Testis (tissue), 3 donors: ENCODE results near the gene KIF25. TPM values are rescaled to one million over a fixed set of nuclear protein-coding genes. Genes with fewer than 3 reads are reported as not detected.

Experiments used
- DNase-seq: peaks from one replicate; pipeline ENCODE4 v3.0.0-alpha.2; 2019
- H3K27ac ChIP-seq, 2 donors: fragments of 200-600 bp; sonication (generic); one replicate each; pipeline ENCODE4 v1.5.1; 2019
- H3K27me3 ChIP-seq: fragments of 200-600 bp; sonication (generic); one replicate; pipeline ENCODE4 v1.5.1; 2019
- H3K36me3 ChIP-seq: fragments of 200-600 bp; sonication (generic); one replicate; pipeline ENCODE4 v1.5.1; 2017; ENCODE audit warnings: low read depth; ENCODE audit errors: missing control alignments
- H3K4me1 ChIP-seq: fragments of 200-600 bp; sonication (generic); one replicate; pipeline ENCODE4 v1.5.1; 2019
- H3K4me3 ChIP-seq, 2 donors: fragments of 200-600 bp; sonication (generic); one replicate each; pipeline ENCODE4 v1.5.1; 2017 to 2019
- H3K9me3 ChIP-seq: fragments of 200-600 bp; sonication (generic); one replicate; pipeline ENCODE4 v1.5.1; 2017
- CTCF ChIP-seq, 3 experiments: fragments of 450-650 bp in 2 of 3; fragments of 200-600 bp in 1 of 3; sonication (generic) in 1 of 3; IDR thresholded peaks; one replicate each; pipeline ENCODE4 v1.5.1; 2016 to 2019; ENCODE audit warnings: antibody characterized with exemption in 3 of 3, mild to moderate bottlenecking in 2 of 3, moderate library complexity in 1 of 3
- POLR2A ChIP-seq: fragments of 450-650 bp; IDR thresholded peaks from one replicate; pipeline ENCODE4 v1.6.1; 2017; ENCODE audit warnings: antibody characterized with exemption, mild to moderate bottlenecking, moderate library complexity
- WGBS, 2 donors: methylation state at CpG; one replicate each; pipeline ENCODE4 v1.1.5; 2018; 5-methylcytosine and 5-hydroxymethylcytosine counted together
- intact Hi-C: fragments of 100-400 bp; cut with DNase I; formaldehyde crosslinking; loops from one replicate; pipeline ENCODE4 v1.15.1; 2023; ENCODE audit warnings: low total_unique reads
- polyA plus RNA-seq: library from polyadenylated mRNA; stranded (reverse); fragments of 350-450 nt; fragmentation: Illumina TruSeq; extraction: RNeasy Lipid Tissue Mini Kit (QIAGEN cat#74804); gene quantifications from one replicate; pipeline ENCODE4 v1.2.3, GENCODE V29; 2014; ENCODE audit warnings: low read depth, low replicate concordance; ENCODE audit not compliant: insufficient read depth
- total RNA-seq, 2 donors: library from RNA; depleted of rRNA; stranded (reverse); fragments of >200 nt; gene quantifications; one replicate each; pipeline ENCODE4 v1.2.3, GENCODE V29; 2016

The KIF25 gene
- total and polyA plus RNA-seq, 3 donors from 2014 or later: 1.1 to 5.0 (median 1.6) TPM

- Histone ChIP-seq H3K4me1 (peaks cover 11% of the 10 kb centered on the region), H3K9me3 (no peaks in the 10 kb centered on the region), H3K27me3 (no peaks in the 10 kb centered on the region), H3K4me3 (no peak overlapping the region), H3K27ac (no peak overlapping the region), H3K36me3 (no peaks in the 10 kb centered on the region)
- no peak for TF ChIP-seq CTCF (IDR thresholded peaks at IDR 0.05)
- no peak for TF ChIP-seq POLR2A
- no peak for DNase-seq
- 85 to 91% methylated on average over 16 of the region's 16 CpGs for whole genome bisulfite sequencing, 2 donors
- intact Hi-C loops: no loop called here
Observed at GRCh38 chr6:168090064-168090690, 92.7 kb downstream of the KIF25 start.

GRCh38 chr6:168090706-168091105 lies 93.2 kb downstream of the KIF25 start:
- H3K4me3 ChIP-seq: no peak overlapping the region
- no peaks in the 10 kb centered on the region for H3K27me3 ChIP-seq
- 83 to 89% methylated on average over 10 to 17 of the region's 17 CpGs for whole genome bisulfite sequencing, 2 donors
- no peak for TF ChIP-seq POLR2A
- TF ChIP-seq CTCF (IDR thresholded peaks at IDR 0.05): no peak
- no peaks in the 10 kb centered on the region for H3K9me3 ChIP-seq
- no peak overlapping the region for H3K27ac ChIP-seq
- no peaks in the 10 kb centered on the region for H3K36me3 ChIP-seq
- no peak for DNase-seq
- peaks cover 11% of the 10 kb centered on the region for H3K4me1 ChIP-seq
- intact Hi-C loops: no loop called here

- 90 to 94% methylated on average over 20 to 28 of the region's 28 CpGs for WGBS, 2 donors
- no peak overlapping the region for H3K27ac ChIP-seq
- no peak overlapping the region for H3K4me3 ChIP-seq
- no peak for DNase-seq
- no peaks in the 10 kb centered on the region for H3K36me3 ChIP-seq
- no peaks in the 10 kb centered on the region for H3K27me3 ChIP-seq
- intact Hi-C loops: no loop called here
- TF ChIP-seq POLR2A: no peak
- no peak for TF ChIP-seq CTCF (IDR thresholded peaks at IDR 0.05)
- H3K4me1 ChIP-seq: peaks cover 11% of the 10 kb centered on the region
- H3K9me3 ChIP-seq: no peaks in the 10 kb centered on the region
Observed at GRCh38 chr6:168091381-168092264, 94.2 kb downstream of the KIF25 start.

GRCh38 chr6:168092541-168092940 lies 95.1 kb downstream of the KIF25 start:
- no peak for DNase-seq
- Histone ChIP-seq H3K4me3 (no peak overlapping the region), H3K4me1 (peaks cover 11% of the 10 kb centered on the region), H3K9me3 (no peaks in the 10 kb centered on the region), H3K27me3 (no peaks in the 10 kb centered on the region), H3K27ac (no peak overlapping the region), H3K36me3 (no peaks in the 10 kb centered on the region)
- intact Hi-C loops: no loop called here
- WGBS, 2 donors: 77 to 85% methylated on average over 7 to 8 of the region's 8 CpGs
- TF ChIP-seq POLR2A (no peak), CTCF (IDR thresholded peaks at IDR 0.05) (no peak)
